Measurements from ENCODE around the gene MLH3. TPM values are rescaled to one million over a fixed set of nuclear protein-coding genes. Genes with fewer than 3 reads are reported as not detected.

Gene MLH3
- polyA plus RNA-seq, 1 donor from 2014 or later, result 8.4 TPM

- Mint-ChIP-seq H3K36me3 (peaks cover 2% of the 10 kb centered on the region), H3K4me3 (peak overlapping the region in 1 of 4 donors; percentile 70), H3K9me3 (no peaks in the 10 kb centered on the region), H3K27me3 (no peaks in the 10 kb centered on the region), H3K4me1 (peaks cover 14 to 20% (median 17%) of the 10 kb centered on the region in 3 donors), H3K27ac (no peak overlapping the region)
These were observed 2.4 kb upstream of the MLH3 start for GRCh38 chr14:75053396-75054291.

GRCh38 chr14:75051556-75051899 lies 261 bp upstream of the MLH3 start:
- Mint-ChIP-seq H3K27ac (peak overlapping the region; percentile 78 to 98 (median 95)), H3K4me3 (peak overlapping the region; percentile 86 to 97 (median 94)), H3K36me3 (peaks cover 2% of the 10 kb centered on the region), H3K9me3 (no peaks in the 10 kb centered on the region), H3K4me1 (peaks cover 17 to 31% (median 23%) of the 10 kb centered on the region in 3 donors), H3K27me3 (no peaks in the 10 kb centered on the region)

GRCh38 chr14:75049731-75050201 lies 1.5 kb downstream of the MLH3 start:
- Mint-ChIP-seq H3K9me3 (no peaks in the 10 kb centered on the region), H3K27me3 (no peaks in the 10 kb centered on the region), H3K4me3 (peak overlapping the region; percentile 86 to 97 (median 92)), H3K36me3 (no peaks in the 10 kb centered on the region), H3K27ac (peak overlapping the region; percentile 59 to 95 (median 78)), H3K4me1 (peaks cover 23 to 31% (median 24%) of the 10 kb centered on the region in 3 donors)

DNA sequence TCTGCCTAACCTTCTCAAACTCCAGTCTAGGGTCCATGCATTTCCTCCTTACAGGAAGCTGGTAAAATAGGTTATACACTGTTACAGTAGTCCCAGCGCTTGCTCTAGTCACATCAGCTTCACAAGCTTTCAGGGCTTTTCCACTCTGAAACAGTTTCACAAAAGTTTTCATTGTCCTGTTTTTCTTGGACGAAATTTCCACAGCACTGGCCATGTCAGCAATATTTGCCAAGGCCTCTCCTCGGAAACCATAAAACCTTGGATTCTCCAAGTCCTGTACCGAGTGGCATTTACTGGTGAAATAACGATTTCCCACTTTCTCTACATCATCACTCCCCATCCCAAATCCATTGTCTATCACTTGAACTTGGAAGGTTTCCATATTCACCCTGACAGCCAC lies 2.1 kb downstream of the MLH3 start:
- H3K9me3 Mint-ChIP-seq, result no peaks in the 10 kb centered on the region
- H3K4me3 Mint-ChIP-seq, result no peak overlapping the region
- peaks cover 2% of the 10 kb centered on the region for H3K36me3 Mint-ChIP-seq
- H3K27ac Mint-ChIP-seq, result peak overlapping the region in 1 of 3 donors; percentile 59
- H3K4me1 Mint-ChIP-seq, result peaks cover 25 to 36% (median 27%) of the 10 kb centered on the region in 3 donors
- H3K27me3 Mint-ChIP-seq, result no peaks in the 10 kb centered on the region

GRCh38 chr14:75048101-75048500 lies 3.2 kb downstream of the MLH3 start:
- Mint-ChIP-seq H3K9me3 (no peaks in the 10 kb centered on the region), H3K4me3 (no peak overlapping the region), H3K4me1 (peaks cover 24 to 37% (median 27%) of the 10 kb centered on the region in 3 donors), H3K36me3 (peaks cover 2% of the 10 kb centered on the region), H3K27ac (peak overlapping the region in 1 of 3 donors; percentile 23), H3K27me3 (no peaks in the 10 kb centered on the region)

DNA sequence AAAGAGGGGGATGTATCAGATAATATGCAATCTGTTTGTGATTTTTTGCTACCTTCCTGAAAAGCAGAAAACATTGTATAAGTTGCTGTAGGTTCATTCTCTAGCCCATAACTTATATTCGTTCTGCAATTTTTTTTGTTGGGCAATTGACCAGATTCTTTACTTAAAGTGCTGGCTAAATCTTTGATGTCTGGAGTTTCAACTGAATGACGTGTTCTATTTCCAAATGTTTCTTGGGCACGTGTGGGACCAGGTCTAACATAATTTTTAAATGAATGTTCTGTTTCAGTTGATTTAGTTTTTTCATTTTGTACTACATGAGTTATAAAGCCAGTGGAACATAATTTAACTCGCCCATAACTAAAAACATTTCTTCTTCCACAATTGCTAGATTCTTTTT lies 3.8 kb downstream of the MLH3 start:
- H3K9me3 Mint-ChIP-seq, result no peaks in the 10 kb centered on the region
- peaks cover 24 to 31% (median 27%) of the 10 kb centered on the region in 3 donors for H3K4me1 Mint-ChIP-seq
- peak overlapping the region in 1 of 3 donors; percentile 23 for H3K27ac Mint-ChIP-seq
- H3K4me3 Mint-ChIP-seq, result peak overlapping the region in 2 of 4 donors; percentile 23 to 29
- no peaks in the 10 kb centered on the region for H3K27me3 Mint-ChIP-seq
- peaks cover 2% of the 10 kb centered on the region for H3K36me3 Mint-ChIP-seq

- Mint-ChIP-seq H3K4me1 (peaks cover 27 to 37% (median 33%) of the 10 kb centered on the region in 3 donors), H3K4me3 (peak overlapping the region in 1 of 4 donors; percentile 29), H3K27me3 (no peaks in the 10 kb centered on the region), H3K27ac (no peak overlapping the region), H3K36me3 (peaks cover 2% of the 10 kb centered on the region), H3K9me3 (no peaks in the 10 kb centered on the region)
These were observed 4.4 kb downstream of the MLH3 start for GRCh38 chr14:75046899-75047298.

GRCh38 chr14:75046275-75046674 lies 5.0 kb downstream of the MLH3 start:
- no peaks in the 10 kb centered on the region for H3K27me3 Mint-ChIP-seq
- no peak overlapping the region for H3K27ac Mint-ChIP-seq
- H3K4me1 Mint-ChIP-seq, result peaks cover 24 to 37% (median 33%) of the 10 kb centered on the region in 3 donors
- no peak overlapping the region for H3K4me3 Mint-ChIP-seq
- no peaks in the 10 kb centered on the region for H3K9me3 Mint-ChIP-seq
- H3K36me3 Mint-ChIP-seq, result peaks cover 2% of the 10 kb centered on the region

- H3K9me3 Mint-ChIP-seq, result no peaks in the 10 kb centered on the region
- peaks cover 2% of the 10 kb centered on the region for H3K36me3 Mint-ChIP-seq
- no peaks in the 10 kb centered on the region for H3K27me3 Mint-ChIP-seq
- peak overlapping the region in 1 of 4 donors; percentile 9 for H3K4me3 Mint-ChIP-seq
- H3K27ac Mint-ChIP-seq, result peak overlapping the region in 1 of 3 donors; percentile 5
- peaks cover 14 to 26% (median 25%) of the 10 kb centered on the region in 3 donors for H3K4me1 Mint-ChIP-seq
These were observed 6.5 kb downstream of the MLH3 start for GRCh38 chr14:75044752-75045151.

DNA sequence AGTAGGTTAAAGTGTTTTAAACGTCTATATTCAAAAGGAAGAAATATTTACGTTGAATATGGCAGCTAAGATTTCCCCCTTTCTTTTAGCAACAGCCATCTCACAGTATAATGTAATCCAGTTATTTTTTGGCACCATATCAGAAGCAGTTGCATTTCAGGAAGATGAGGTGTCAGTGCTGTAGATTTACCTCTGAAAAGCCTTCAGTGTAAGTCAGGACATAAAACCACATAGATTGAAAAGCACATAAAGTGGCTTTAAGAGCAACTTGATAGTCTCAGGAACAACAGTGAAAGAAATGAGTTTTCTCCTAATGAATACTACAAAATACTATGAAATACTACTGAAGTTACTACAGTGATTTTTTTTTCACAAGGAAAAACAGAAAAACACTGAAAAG lies 6.9 kb downstream of the MLH3 start:
- Mint-ChIP-seq H3K4me1 (peaks cover 13 to 26% (median 21%) of the 10 kb centered on the region in 3 donors), H3K27me3 (no peaks in the 10 kb centered on the region)

GRCh38 chr14:75042035-75042434 lies 9.2 kb downstream of the MLH3 start:
- H3K27ac Mint-ChIP-seq, result no peak overlapping the region
- peaks cover 8 to 17% (median 15%) of the 10 kb centered on the region in 3 donors for H3K4me1 Mint-ChIP-seq
- peaks cover 2% of the 10 kb centered on the region for H3K36me3 Mint-ChIP-seq
- H3K4me3 Mint-ChIP-seq, result no peak overlapping the region
- no peaks in the 10 kb centered on the region for H3K27me3 Mint-ChIP-seq
- no peaks in the 10 kb centered on the region for H3K9me3 Mint-ChIP-seq

More for the DNA sequence above, 6.9 kb downstream of the MLH3 start:
- no peaks in the 10 kb centered on the region for H3K9me3 Mint-ChIP-seq
- H3K4me3 Mint-ChIP-seq, result no peak overlapping the region
- peaks cover 2% of the 10 kb centered on the region for H3K36me3 Mint-ChIP-seq
- peak overlapping the region in 1 of 3 donors; percentile 5 for H3K27ac Mint-ChIP-seq

- Mint-ChIP-seq H3K27ac (peak overlapping the region in 1 of 3 donors; percentile 71), H3K4me1 (peaks cover 8 to 17% (median 12%) of the 10 kb centered on the region in 3 donors), H3K36me3 (peaks cover 2% of the 10 kb centered on the region), H3K9me3 (no peaks in the 10 kb centered on the region), H3K4me3 (no peak overlapping the region), H3K27me3 (no peaks in the 10 kb centered on the region)
These were observed 9.7 kb downstream of the MLH3 start for GRCh38 chr14:75041613-75042012.

DNA sequence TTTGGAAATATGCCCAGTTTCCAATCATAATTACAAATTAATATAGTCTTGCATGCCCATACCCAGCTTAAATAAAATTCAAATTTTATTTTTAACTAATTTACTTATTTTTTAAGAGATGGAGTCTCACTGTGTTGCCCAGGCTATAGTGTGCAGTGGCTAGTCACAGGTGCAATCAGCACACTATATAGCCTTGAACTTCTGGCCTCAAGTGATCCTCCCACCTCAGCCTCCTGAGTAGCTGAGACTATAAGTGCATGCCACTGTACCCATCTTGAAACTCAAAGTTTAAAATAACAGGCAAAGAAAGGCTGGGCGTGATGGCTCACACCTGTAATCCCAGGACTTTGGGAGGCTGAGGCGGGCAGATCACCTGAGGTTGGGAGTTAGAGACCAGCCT lies 10.3 kb downstream of the MLH3 start:
- H3K36me3 Mint-ChIP-seq, result peaks cover 2% of the 10 kb centered on the region
- peaks cover 8 to 14% (median 12%) of the 10 kb centered on the region in 3 donors for H3K4me1 Mint-ChIP-seq
- peak overlapping the region in 1 of 3 donors; percentile 71 for H3K27ac Mint-ChIP-seq
- no peak overlapping the region for H3K4me3 Mint-ChIP-seq
- no peaks in the 10 kb centered on the region for H3K9me3 Mint-ChIP-seq
- H3K27me3 Mint-ChIP-seq, result no peaks in the 10 kb centered on the region

- H3K36me3 Mint-ChIP-seq, result peaks cover 2% of the 10 kb centered on the region
- H3K27ac Mint-ChIP-seq, result no peak overlapping the region
- H3K4me3 Mint-ChIP-seq, result no peak overlapping the region
- no peaks in the 10 kb centered on the region for H3K27me3 Mint-ChIP-seq
- peaks cover 6 to 12% (median 11%) of the 10 kb centered on the region in 3 donors for H3K4me1 Mint-ChIP-seq
- H3K9me3 Mint-ChIP-seq, result no peaks in the 10 kb centered on the region
These were observed 10.8 kb downstream of the MLH3 start for GRCh38 chr14:75040507-75040906.

DNA sequence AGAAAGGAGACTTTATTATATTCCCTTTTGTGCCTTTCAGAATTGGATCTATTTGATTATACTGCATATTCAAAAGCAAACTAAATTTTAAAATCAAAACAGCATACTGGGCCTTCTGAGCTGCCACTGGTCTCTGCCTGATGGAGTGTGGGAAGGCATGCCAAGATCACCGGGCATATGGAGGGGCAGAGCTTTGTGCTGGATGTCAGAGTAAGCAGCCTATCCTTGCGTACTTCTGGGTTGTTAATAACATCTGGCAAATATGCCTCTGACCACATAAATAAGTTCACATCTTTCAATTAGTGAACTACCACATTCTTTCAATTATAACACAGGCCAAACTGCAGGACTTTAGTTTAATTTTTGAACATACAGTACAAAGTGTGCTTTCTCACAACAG lies 18.3 kb downstream of the MLH3 start:
- Mint-ChIP-seq H3K4me3 (no peak overlapping the region), H3K36me3 (peaks cover 2% of the 10 kb centered on the region), H3K4me1 (no peaks in the 10 kb centered on the region), H3K27ac (no peak overlapping the region), H3K27me3 (no peaks in the 10 kb centered on the region), H3K9me3 (no peaks in the 10 kb centered on the region)
